HG02623 (cell line): ENCODE data around the gene ZDHHC21.
"Not testable (repeated sequence)": the region's sequence is repeated elsewhere in the genome, so short reads cannot be mapped to it uniquely, and the experiment has no call there.

Experiments
- ATAC-seq: cut with Tn5 transposase; IDR thresholded peaks from one replicate; pipeline ENCODE4 v1.9.1; 2021; ENCODE audit warnings: moderate library complexity; ENCODE audit not compliant: unreplicated experiment

Gene ZDHHC21

GRCh38 chr9:14686168-14686567 lies 7.1 kb downstream of the ZDHHC21 start:
- ATAC-seq: no peak

GRCh38 chr9:14682616-14683015 lies 10.6 kb downstream of the ZDHHC21 start:
- not testable (repeated sequence) for ATAC-seq

- no peak for ATAC-seq
Measured at GRCh38 chr9:14678776-14679175, 14.5 kb downstream of the ZDHHC21 start.

GRCh38 chr9:14677872-14678271 lies 15.4 kb downstream of the ZDHHC21 start:
- no peak for ATAC-seq

GRCh38 chr9:14677396-14677795 lies 15.8 kb downstream of the ZDHHC21 start:
- ATAC-seq: no peak

- ATAC-seq: no peak
Measured at GRCh38 chr9:14674630-14675029, 18.6 kb downstream of the ZDHHC21 start.

GRCh38 chr9:14671377-14671776 lies 21.9 kb downstream of the ZDHHC21 start:
- ATAC-seq: no peak

- ATAC-seq: no peak
Measured at GRCh38 chr9:14670718-14671117, 22.5 kb downstream of the ZDHHC21 start.

GRCh38 chr9:14664022-14664421 lies 29.2 kb downstream of the ZDHHC21 start:
- ATAC-seq: not testable (repeated sequence)

- no peak for ATAC-seq
Measured at GRCh38 chr9:14662060-14662453, 31.2 kb downstream of the ZDHHC21 start.

- ATAC-seq: no peak
Measured at GRCh38 chr9:14661421-14662059, 31.7 kb downstream of the ZDHHC21 start.

- ATAC-seq: no peak
Measured at GRCh38 chr9:14660721-14661120, 32.5 kb downstream of the ZDHHC21 start.

GRCh38 chr9:14654932-14655331 lies 38.3 kb downstream of the ZDHHC21 start:
- no peak for ATAC-seq

- no peak for ATAC-seq
Measured at GRCh38 chr9:14653511-14653910, 39.7 kb downstream of the ZDHHC21 start.

- ATAC-seq: no peak
Measured at GRCh38 chr9:14652729-14653377, 40.4 kb downstream of the ZDHHC21 start.

GRCh38 chr9:14650596-14650995 lies 42.6 kb downstream of the ZDHHC21 start:
- no peak for ATAC-seq

- ATAC-seq: no peak
Measured at GRCh38 chr9:14645648-14646047, 47.6 kb downstream of the ZDHHC21 start.

GRCh38 chr9:14640967-14641366 lies 52.3 kb downstream of the ZDHHC21 start:
- ATAC-seq: no peak

GRCh38 chr9:14640294-14640693 lies 52.9 kb downstream of the ZDHHC21 start:
- ATAC-seq: no peak

- ATAC-seq: no peak
Measured at GRCh38 chr9:14633906-14634565, 59.2 kb downstream of the ZDHHC21 start.

GRCh38 chr9:14633148-14633547 lies 60.1 kb downstream of the ZDHHC21 start:
- no peak for ATAC-seq

GRCh38 chr9:14627513-14627912 lies 65.7 kb downstream of the ZDHHC21 start:
- ATAC-seq: no peak
